Cardiac fibroblast (primary cell): ENCODE results near the gene SLC36A1.

Experiments
- DNase-seq, 2 donors: peaks; one replicate each; pipeline versions ENCODE4 v3.0.0 to v3.0.0-alpha.2; 2010; ENCODE audit warnings: low read depth in 2 of 2
- H3K4me3 ChIP-seq, 2 donors: replicated peaks in 1 of 2; 1 replicate in 1 of 2; 2 replicates in 1 of 2; pipeline ENCODE4 v1.5.1; 2011; ENCODE audit warnings: low read depth in 2 of 2, low read length in 2 of 2, mild to moderate bottlenecking in 2 of 2, moderate library complexity in 1 of 2
- TF ChIP-seq, protein P1 (sequence below): IDR thresholded peaks from one replicate; pipeline ENCODE4 v1.5.1; 2011; ENCODE audit warnings: low read depth, mild to moderate bottlenecking, low read length, inconsistent platforms

Gene SLC36A1

DNA sequence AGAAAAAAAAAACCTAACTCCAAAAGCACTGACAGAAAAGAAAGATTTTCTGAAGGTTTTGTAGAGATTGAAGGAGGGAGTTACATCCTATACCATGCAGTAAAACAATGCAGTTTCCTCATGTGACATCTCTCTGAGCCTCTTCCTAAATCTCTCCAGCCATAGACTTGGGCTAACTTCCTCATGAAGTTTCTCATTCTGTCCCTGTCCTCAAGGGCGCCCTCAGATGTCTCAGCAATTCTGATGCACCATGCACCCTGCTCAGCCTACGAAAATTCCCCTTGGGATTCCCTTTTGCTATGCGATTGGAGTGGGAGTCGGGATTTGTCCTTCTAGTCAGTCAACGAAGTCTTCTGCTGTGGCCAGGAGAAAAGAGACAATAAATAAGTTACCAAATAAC, 74.8 kb downstream of the SLC36A1 start:
- H3K4me3 ChIP-seq: no peak overlapping the region
- TF ChIP-seq, protein P1, sequence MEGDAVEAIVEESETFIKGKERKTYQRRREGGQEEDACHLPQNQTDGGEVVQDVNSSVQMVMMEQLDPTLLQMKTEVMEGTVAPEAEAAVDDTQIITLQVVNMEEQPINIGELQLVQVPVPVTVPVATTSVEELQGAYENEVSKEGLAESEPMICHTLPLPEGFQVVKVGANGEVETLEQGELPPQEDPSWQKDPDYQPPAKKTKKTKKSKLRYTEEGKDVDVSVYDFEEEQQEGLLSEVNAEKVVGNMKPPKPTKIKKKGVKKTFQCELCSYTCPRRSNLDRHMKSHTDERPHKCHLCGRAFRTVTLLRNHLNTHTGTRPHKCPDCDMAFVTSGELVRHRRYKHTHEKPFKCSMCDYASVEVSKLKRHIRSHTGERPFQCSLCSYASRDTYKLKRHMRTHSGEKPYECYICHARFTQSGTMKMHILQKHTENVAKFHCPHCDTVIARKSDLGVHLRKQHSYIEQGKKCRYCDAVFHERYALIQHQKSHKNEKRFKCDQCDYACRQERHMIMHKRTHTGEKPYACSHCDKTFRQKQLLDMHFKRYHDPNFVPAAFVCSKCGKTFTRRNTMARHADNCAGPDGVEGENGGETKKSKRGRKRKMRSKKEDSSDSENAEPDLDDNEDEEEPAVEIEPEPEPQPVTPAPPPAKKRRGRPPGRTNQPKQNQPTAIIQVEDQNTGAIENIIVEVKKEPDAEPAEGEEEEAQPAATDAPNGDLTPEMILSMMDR: no peak
- no peak for DNase-seq

DNA sequence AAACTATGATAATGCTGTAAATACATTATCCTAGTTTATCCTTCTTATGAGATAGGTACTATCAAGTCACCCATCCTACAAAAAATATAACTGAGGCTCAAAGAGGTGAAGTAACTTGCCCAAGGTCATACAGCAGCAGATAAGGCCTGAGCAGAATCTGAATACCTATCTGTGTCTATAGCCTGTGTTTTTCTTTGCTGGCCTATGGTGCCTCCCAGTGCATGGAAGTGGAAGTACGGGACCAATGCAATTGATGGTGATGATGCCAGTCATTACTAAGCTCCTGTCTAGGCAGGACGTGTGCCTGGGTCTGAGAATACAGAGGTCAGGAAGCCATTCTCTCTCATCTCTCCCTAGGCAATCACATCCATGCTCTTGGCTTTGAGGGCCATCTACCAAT, 75.9 kb downstream of the SLC36A1 start:
- TF ChIP-seq, protein P1: peak; percentile 79
- no peak overlapping the region for H3K4me3 ChIP-seq
- DNase-seq: peak; percentile 36 to 69

DNA sequence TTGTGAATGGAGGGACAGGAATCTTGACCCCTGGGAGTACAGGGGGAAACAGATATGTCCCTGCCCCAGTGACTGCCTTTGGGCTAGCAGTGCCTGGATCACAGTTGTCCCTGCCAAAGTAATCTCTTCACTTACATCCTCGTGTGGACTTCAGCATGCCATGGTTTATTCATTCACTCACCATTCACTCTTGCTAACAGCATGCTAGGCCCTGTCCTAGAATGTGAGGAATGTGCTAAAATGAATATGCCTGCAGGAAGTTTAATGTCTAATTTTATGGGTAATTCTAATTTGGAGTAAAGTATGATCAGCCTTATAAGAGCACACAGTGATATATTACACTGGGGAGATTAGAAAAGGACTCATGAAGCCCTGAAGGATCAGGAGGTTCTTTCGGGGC, 80.8 kb downstream of the SLC36A1 start:
- DNase-seq: no peak
- TF ChIP-seq, protein P1: no peak
- no peak overlapping the region for H3K4me3 ChIP-seq

DNA sequence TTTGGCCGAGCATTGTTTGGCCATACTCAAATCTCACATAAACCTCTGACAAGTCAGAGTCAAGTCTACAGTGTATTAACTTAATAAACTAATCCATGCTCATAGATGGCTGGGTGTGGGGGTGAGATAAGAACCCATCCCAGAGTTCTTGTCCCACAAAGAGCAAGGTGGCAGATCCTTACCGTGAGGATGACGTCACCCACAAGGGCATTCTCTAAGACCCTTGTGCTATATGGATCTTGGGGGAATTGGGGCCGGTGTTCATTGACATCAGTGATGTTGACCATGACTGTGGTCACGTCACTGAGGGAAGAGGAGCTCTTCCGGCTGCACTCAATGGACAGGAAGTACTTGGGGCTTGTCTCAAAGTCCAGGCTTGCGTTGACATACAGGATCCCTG, 81.6 kb downstream of the SLC36A1 start:
- DNase-seq: no peak
- TF ChIP-seq, protein P1: no peak
- no peak overlapping the region for H3K4me3 ChIP-seq

DNA sequence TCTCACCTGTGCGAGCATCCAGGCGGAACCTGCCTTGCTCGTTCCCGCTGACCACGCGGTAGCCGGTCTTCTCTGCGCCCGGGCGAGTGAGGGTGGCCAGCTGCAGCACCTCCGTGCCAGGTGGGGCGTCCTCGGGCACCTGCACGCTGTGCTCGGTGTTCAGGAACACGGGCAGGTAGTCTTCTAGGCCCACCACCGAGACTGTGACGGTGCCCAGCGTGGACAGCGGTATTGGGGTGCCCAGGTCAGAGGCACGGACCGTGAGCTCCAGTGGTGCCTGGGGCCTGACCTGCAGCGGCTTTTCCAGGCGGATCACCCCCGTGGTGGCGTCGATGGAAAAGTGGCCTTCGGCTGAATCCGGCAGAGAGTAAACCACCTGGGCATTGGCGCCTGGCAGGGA, 84.2 kb downstream of the SLC36A1 start:
- DNase-seq: no peak
- TF ChIP-seq, protein P1: no peak
- no peak overlapping the region for H3K4me3 ChIP-seq

DNA sequence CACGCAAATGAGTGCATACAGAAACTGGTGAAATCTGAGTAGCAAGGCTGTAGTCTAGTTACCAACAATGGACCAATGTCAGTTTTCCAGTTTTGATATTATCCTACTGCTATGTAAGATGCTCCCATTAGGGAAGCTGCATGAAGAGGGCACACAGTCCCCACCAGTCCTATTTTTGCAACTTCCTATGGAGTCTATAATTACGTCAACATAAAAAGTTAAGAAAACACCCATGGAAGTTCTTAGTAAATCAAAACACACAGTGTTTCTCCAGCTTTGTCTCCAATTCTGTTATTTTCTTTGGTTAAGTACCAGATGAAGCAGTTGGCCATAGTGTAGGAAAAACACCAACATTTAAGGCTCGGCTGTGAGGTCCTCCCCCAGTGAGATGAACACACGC, 85.0 kb downstream of the SLC36A1 start:
- no peak for DNase-seq
- no peak overlapping the region for H3K4me3 ChIP-seq
- TF ChIP-seq, protein P1: no peak

DNA sequence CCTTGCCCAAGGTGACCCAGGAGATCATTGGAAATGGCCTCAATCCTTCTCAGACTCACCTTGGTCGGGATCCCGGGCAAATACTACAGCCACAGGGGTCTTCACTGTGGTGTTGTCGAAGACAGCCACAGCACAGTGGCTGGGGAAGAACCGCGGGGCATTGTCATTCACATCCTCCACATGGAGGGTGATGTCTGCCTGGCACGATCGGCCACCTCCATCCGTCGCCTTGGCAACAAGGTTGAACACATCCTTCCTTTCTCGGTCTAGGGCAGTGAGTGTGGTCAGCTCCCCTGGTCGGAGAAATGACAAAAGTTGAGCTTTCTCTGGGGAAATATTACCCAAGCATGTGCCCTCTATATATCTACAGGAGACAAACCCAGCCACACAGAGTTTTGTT, 86.9 kb downstream of the SLC36A1 start:
- no peak for DNase-seq
- TF ChIP-seq, protein P1: no peak
- no peak overlapping the region for H3K4me3 ChIP-seq
